ENCODE results near the gene CEP152.

DNA sequence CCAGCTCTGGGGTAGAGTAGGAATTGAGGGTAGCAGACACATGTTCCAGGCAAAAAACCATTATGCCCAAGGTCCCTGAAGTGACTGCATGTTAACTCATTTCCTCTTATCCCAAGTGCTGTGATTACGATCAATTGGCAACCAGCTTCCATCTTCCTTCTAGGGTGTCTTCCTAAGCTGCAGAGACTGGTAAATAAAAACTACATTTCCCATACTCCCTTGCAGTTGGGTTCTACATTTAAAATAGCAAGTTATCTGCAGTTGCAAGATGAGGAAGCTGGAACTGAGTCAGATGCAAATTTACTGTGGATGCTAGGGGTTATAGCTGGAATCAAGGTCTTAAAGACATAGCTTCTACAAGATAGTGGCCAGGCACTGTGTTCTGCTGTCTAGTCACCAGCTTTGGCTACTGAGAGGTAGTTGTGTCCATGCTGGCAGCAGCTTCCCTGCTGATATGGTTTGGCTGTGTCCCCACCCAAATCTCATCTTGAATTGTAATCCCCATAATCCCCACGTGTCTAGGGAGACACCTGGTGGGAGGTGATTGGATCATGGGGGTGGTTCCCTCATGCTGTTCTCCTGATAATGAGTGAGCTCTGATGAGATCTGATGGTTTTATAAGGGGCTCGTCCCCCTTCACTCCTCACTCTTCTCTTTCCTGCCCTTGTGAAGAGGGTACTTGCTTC is 114.1 kb downstream of the CEP152 start:
- TF ChIP-seq, protein P1, sequence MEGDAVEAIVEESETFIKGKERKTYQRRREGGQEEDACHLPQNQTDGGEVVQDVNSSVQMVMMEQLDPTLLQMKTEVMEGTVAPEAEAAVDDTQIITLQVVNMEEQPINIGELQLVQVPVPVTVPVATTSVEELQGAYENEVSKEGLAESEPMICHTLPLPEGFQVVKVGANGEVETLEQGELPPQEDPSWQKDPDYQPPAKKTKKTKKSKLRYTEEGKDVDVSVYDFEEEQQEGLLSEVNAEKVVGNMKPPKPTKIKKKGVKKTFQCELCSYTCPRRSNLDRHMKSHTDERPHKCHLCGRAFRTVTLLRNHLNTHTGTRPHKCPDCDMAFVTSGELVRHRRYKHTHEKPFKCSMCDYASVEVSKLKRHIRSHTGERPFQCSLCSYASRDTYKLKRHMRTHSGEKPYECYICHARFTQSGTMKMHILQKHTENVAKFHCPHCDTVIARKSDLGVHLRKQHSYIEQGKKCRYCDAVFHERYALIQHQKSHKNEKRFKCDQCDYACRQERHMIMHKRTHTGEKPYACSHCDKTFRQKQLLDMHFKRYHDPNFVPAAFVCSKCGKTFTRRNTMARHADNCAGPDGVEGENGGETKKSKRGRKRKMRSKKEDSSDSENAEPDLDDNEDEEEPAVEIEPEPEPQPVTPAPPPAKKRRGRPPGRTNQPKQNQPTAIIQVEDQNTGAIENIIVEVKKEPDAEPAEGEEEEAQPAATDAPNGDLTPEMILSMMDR (IDR thresholded peaks at IDR 0.05; ENCODE audit: low read depth, low read length): no peak
- TF ChIP-seq EZH2phosphoT487 (IDR thresholded peaks at IDR 0.05; ENCODE audit: low read depth): no peak
